Measurements from ENCODE around the gene CREB3L2.
"Not testable (repeated sequence)": the region's sequence is repeated elsewhere in the genome, so short reads cannot be mapped to it uniquely, and the experiment has no call there.

Gene CREB3L2

GRCh38 chr7:137985897-137986251 lies 16.0 kb downstream of the CREB3L2 start:
- TF ChIP-seq CTCF (IDR thresholded peaks at IDR 0.05) = no peak
- no peak for DNase-seq (ENCODE audit: low spot score)
- H3K4me3 ChIP-seq = no peak overlapping the region
- peak overlapping the region; percentile 63 to 88 for H3K27ac ChIP-seq

- DNase-seq (ENCODE audit: low spot score) = no peak
- TF ChIP-seq CTCF (IDR thresholded peaks at IDR 0.05) = no peak
- H3K4me3 ChIP-seq = peak overlapping the region; percentile 18
- peak overlapping the region; percentile 63 to 88 for H3K27ac ChIP-seq
These were observed 16.5 kb downstream of the CREB3L2 start for GRCh38 chr7:137985253-137985896.

- Histone ChIP-seq H3K27ac (peak overlapping the region; percentile 63 to 90), H3K4me3 (peak overlapping the region; percentile 22)
- DNase-seq (ENCODE audit: low spot score) = peak; percentile 71
- TF ChIP-seq CTCF (IDR thresholded peaks at IDR 0.05) = no peak
These were observed 17.5 kb downstream of the CREB3L2 start for GRCh38 chr7:137984181-137985041.

- DNase-seq (ENCODE audit: low spot score) = peak; percentile 81
These were observed 18.4 kb downstream of the CREB3L2 start for GRCh38 chr7:137983323-137984008.

GRCh38 chr7:137982394-137982793 lies 19.5 kb downstream of the CREB3L2 start:
- peak; percentile 33 for DNase-seq (ENCODE audit: low spot score)
- not testable (repeated sequence) for H3K4me3 ChIP-seq
- peak overlapping the region; percentile 63 to 90 for H3K27ac ChIP-seq

More at GRCh38 chr7:137983323-137984008, 18.4 kb downstream of the CREB3L2 start:
- TF ChIP-seq CTCF (IDR thresholded peaks at IDR 0.05) = no peak
- peak overlapping the region; percentile 22 for H3K4me3 ChIP-seq
- H3K27ac ChIP-seq = peak overlapping the region; percentile 63 to 90

- TF ChIP-seq CTCF (IDR thresholded peaks at IDR 0.05) = no peak
- no peak overlapping the region for H3K4me3 ChIP-seq
- no peak for DNase-seq (ENCODE audit: low spot score)
- peak overlapping the region; percentile 63 to 90 for H3K27ac ChIP-seq
These were observed 20.2 kb downstream of the CREB3L2 start for GRCh38 chr7:137981668-137982067.

- no peak for DNase-seq (ENCODE audit: low spot score)
- Histone ChIP-seq H3K4me3 (peak overlapping the region; percentile 12), H3K27ac (peak overlapping the region; percentile 63 to 90)
- no peak for TF ChIP-seq CTCF (IDR thresholded peaks at IDR 0.05)
These were observed 20.7 kb downstream of the CREB3L2 start for GRCh38 chr7:137981175-137981574.
